PFSK-1 (cell line): ENCODE results near the gene APOL3.

Source experiments
- POLR2AphosphoS5 ChIP-seq: IDR thresholded peaks from 2 replicates; pipeline ENCODE4 v1.6.1; 2012; ENCODE audit warnings: low read depth, mild to moderate bottlenecking, control low read depth, low read length, moderate library complexity
- SIN3A ChIP-seq: IDR thresholded peaks from 2 replicates; pipeline ENCODE4 v1.6.1; 2012; ENCODE audit warnings: mild to moderate bottlenecking, low read length, moderate library complexity, borderline replicate concordance; ENCODE audit not compliant: insufficient read depth
- TAF1 ChIP-seq: IDR thresholded peaks from 2 replicates; pipeline ENCODE4 v1.6.1; 2012; ENCODE audit warnings: low read length, control low read depth, borderline replicate concordance; ENCODE audit not compliant: insufficient read depth

GRCh38 chr22:36204632-36205015, 44.1 kb upstream of the APOL3 start:
- no peak for TF ChIP-seq POLR2AphosphoS5
- TF ChIP-seq TAF1, result no peak
- TF ChIP-seq SIN3A, result no peak
